T-helper 22 cell (primary cell): ENCODE data around the gene TRIM52.
"Not testable (repeated sequence)": the region's sequence is repeated elsewhere in the genome, so short reads cannot be mapped to it uniquely, and the experiment has no call there.

Experiments used
- DNase-seq: peaks from one replicate; pipeline ENCODE4 v3.0.0-alpha.2; 2020; ENCODE audit warnings: low read depth

Gene TRIM52

DNA sequence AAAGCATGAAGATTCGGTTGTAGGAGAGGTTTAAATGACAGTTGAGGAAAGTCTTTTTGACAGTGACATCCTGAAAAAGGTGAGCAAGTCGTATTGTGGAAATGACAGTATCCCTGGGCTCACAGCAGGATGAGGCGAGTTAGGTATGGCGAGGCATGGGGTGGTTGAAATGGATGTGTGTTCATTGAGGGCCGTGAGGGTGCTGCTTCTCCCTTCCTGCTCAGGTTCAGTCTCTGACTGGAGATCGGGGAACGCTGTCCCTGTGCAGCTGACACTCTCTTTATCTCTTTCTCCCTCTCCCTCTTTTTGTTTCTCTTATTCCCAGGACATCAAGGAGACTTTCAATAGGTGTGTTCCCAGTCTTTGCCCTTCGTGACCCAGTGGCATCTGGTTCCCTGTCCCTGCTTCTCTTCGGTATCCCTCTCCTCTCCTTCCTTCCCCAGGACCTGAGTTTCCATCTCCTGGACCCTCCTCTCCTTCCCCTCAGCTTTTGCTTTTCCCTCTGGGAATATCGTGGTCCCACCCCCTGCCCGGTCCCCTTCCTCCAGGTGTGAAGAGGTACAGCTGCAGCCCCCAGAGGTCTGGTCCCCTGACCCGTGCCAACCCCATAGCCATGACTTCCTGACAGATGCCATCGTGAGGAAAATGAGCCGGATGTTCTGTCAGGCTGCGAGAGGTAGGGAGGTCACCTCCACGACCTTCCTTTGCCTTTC lies 27.7 kb downstream of the TRIM52 start:
- no peak for DNase-seq

DNA sequence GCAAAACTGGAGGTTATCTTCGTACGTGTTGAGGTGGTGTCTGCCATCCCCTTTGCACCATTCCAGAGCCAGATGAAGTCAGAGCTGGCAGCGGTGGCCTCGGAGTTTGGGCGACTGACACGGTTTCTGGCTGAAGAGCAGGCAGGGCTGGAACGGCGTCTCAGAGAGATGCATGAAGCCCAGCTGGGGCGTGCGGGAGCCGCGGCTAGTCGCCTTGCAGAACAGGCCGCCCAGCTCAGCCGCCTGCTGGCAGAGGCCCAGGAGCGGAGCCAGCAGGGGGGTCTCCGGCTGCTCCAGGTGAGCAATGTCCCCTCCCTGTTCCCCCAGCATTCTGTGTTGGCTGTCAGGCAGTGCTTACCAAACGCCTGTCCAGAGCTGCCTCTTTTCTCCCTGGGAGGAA lies 28.4 kb downstream of the TRIM52 start:
- DNase-seq: no peak

DNA sequence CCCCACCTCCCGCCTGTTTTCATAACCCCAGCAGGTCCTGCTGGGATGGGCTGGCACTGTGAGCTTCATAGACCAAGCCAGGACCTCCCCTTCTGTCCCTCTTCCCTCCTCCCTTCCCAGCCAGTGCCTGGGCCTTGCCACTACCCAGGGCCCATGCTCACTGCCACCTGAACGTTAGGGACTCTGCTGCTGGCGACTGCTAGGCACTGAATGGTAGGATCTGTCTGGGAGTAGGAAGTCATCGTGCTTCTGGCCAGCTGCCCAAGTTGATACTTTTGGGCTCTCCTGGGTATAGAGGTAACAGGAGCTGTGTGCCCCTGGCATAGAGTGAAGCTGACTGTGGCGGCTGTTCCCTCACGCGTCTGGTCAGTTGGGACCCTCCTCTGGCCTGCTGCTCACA lies 29.5 kb downstream of the TRIM52 start:
- DNase-seq: no peak

DNA sequence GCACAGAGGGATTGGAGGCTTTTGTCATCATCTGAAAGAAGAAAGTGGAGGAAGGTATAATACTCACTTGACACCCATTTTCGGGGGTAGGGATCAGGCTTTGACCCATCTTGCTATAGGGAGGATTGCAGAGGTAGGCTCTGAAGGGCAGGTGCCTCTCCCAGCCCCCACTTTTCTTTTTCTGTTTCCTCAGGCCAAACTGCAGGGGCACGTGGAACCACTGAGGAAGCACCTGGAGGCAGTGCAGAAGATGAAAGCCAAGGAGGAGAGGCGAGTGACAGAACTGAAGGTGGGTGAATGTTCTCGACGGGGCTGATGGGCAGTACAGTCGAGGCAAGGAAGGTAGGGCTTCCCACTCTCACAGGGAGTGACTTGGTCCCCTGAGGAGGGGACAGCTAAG lies 30.4 kb downstream of the TRIM52 start:
- no peak for DNase-seq

DNA sequence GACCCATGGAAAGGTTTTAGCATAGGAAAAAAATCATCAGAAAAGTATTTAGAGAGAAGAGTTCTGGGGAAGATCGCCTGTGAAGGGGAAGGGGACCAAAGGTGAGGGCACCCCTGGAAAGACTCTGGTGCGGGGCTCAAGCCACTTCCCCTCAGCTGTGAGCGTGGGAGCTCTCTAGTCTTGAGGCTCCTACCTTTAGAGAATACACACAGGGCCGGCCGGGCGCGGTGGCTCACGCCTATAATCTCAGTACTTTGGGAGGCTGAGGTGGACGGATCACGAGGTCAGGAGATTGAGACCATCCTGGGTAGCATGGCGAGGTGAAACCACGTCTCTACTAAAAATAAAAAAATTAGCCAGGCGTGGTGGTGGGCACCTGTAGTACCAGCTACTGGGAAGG lies 30.9 kb downstream of the TRIM52 start:
- DNase-seq: no peak

DNA sequence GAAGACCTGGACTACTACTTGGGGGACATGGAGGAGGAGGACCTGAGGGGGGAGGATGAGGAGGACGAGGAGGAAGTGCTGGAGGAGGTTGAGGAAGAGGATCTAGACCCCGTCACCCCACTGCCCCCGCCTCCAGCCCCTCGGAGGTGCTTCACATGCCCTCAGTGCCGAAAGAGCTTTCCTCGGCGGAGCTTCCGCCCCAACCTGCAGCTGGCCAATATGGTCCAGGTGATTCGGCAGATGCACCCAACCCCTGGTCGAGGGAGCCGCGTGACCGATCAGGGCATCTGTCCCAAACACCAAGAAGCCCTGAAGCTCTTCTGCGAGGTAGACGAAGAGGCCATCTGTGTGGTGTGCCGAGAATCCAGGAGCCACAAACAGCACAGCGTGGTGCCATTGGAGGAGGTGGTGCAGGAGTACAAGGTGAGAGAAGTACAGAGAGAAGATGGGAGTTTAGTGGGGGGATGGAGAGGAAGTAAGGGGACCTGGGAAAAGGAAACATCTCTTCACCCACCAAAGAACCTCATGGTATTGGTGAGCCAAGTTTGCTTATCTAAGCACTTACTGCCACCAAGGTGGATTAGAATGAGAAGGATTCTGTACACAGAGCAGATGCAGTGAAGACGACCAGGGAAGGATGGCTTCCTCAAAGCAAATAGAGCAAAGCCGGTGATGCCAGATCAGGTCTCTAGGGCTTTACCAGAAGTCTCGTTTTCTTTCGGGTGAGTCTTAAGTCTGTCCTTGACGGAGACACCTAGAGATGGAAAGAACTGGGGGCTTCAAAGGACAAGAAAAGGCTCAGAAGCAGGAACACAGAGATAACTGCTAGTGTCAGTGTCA lies 36.3 kb downstream of the TRIM52 start:
- DNase-seq: peak; percentile 44

DNA sequence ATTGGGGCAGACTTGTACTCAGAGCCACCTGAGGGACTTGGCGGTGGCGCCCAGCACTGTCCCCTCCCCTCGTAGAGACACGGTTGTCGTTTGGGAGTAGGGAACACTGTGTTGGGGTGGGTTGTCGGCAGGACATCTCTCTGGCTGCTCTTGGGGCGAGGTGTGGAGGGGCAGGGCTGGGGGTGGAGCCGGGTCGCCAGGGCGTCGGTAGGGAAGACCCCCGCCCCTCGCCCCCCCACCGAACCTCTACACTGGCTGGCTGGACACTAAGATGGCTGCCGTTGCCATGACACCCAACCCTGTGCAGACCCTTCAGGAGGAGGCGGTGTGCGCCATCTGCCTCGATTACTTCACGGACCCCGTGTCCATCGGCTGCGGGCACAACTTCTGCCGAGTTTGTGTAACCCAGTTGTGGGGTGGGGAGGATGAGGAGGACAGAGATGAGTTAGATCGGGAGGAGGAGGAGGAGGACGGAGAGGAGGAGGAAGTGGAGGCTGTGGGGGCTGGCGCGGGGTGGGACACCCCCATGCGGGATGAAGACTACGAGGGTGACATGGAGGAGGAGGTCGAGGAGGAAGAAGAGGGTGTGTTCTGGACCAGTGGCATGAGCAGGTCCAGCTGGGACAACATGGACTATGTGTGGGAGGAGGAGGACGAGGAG lies 37.1 kb downstream of the TRIM52 start:
- DNase-seq: no peak

DNA sequence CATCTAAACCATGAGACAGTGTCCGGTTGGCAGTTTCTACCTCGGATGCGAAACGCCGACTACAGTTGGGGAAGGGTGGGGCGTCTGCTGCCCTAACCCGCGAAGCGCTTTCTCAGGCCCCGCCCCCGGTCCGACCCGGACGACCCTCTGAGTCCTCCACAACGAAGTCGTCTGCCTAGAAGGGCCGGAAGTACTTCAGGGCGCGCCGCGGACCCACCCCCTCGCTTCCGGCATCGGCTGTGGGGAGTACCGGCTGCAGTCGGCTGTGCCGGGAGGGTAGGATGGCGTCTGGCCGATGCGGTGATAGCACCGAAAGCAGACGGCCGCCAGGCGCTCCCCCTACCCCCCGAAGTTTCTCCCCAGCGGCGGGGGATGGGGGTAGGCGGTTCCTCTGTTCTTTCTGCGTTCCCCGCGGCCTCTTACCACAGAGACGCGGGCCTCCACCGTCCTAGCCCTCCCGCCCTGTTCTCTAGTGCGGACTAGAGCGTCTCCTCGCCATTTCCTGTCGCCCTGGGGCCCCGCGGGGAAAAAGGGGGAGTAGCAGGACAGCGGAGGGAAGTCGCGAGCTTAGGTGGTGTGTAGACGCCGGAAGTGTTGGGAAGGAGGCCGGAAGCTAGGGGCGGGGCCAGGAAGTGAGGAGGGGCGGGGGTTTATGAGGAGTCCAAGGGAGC lies 37.8 kb downstream of the TRIM52 start, which contains the start of gene TRIM41:
Gene TRIM41, plus strand, starts transcription at position 224 of the 671 bp plus-strand sequence. CDS start 719 bp downstream, outside the sequence.
- DNase-seq: peak; percentile 95

DNA sequence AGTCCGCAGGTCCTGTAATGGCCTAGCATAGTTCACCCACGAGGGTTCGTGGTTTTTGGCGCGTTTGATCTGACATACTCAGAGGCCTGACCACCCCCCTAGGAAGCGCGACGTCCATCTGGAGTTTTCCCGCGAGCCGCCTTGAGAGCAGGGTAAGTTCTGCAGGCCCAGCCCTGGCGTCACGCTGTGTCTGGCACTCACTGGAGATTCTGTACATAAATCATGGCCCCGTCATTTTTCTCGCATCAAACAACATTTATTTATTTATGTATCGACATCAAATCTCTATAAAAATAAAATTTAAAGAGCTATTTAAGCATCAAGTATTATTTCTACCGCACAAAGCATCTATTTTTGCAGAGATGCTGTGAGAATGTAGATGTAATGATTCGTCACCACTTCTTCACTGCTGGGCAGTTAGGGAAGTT lies 38.3 kb downstream of the TRIM52 start:
- peak; percentile 34 for DNase-seq

DNA sequence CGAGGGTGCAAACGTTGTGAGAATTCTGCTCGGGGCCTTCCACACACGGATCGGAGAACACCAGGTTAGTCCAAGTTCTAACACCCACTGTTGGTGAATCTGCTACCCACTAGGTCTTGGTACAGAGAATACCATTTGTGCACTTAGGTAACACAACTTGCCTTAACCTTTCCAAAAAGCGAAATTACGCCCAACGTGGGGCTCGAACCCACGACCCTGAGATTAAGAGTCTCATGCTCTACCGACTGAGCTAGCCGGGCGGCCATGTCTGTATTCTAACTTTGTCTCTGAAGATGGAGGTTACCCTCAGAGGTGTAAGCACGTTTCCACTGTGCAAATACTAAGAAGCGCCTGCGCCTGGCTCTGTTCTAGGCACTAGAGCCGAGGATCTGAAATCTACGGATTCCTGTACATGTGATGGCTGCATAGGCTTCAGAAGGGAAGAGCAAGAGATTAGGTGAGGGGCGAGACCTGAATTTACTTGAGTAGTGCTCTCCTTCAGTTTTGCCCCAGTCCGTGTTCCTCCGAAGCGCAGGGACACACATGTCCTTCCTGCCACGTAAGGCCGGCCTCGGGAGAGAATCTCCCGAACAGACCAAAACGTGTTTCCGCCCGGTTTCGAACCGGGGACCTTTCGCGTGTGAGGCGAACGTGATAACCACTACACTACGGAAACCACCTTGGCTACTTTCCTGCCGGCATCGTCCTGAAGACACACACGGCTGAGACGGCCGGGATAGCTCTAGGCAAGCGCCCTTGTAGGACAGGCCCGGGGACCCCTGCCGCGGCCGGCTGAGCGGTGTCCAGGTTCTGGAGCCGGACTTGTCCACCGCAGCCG lies 38.9 kb downstream of the TRIM52 start:
- peak; percentile 86 for DNase-seq

DNA sequence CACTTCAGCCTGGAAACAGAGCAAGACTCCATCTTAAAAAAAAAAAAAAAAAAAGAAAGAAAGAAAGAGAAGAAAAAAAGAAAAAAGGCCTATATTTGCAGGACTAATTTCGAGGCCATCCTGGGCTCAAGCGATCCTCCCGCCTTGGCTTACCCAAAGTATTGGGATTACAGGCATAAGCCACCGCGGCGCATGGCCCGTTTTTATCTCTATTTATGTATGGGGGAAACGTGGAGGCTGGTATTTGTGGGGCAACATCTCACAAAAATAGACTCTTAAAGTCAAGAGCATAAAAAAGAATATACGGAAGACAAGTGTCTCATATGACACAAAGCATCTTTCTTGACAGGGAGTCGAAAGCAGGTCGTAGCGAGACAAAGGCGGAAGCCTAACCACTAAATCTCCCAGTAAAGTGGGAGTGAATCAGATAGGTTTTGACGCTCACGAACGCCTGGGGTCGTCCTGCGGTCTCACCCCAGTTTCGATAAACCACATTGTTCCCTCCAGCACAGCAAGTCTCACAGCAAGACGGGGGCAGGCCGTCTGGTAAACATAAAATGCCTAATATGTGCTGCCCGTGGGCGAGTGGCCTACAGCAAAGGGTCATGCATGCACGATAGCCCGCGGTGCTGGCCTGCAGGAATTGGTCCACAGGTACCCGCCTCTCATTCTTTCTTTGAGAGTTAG lies 39.7 kb downstream of the TRIM52 start:
- peak; percentile 61 for DNase-seq

DNA sequence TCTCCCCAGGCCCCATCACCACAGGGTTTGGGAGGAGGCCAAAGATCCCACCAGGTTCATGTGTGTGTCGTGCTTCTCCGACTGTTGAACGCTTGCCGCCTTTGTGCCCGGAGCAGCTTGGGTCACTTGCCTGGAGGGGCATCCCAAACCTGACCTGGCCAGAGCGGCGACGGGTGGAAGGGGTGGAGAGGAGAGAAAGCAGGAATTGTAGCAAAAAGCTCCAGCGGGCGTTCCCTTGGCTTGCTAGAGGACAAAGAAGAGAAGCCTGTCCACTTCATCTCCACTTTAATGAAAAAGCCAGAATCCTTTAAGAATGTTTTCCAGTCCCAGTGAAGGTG lies 40.8 kb downstream of the TRIM52 start:
- no peak for DNase-seq

DNA sequence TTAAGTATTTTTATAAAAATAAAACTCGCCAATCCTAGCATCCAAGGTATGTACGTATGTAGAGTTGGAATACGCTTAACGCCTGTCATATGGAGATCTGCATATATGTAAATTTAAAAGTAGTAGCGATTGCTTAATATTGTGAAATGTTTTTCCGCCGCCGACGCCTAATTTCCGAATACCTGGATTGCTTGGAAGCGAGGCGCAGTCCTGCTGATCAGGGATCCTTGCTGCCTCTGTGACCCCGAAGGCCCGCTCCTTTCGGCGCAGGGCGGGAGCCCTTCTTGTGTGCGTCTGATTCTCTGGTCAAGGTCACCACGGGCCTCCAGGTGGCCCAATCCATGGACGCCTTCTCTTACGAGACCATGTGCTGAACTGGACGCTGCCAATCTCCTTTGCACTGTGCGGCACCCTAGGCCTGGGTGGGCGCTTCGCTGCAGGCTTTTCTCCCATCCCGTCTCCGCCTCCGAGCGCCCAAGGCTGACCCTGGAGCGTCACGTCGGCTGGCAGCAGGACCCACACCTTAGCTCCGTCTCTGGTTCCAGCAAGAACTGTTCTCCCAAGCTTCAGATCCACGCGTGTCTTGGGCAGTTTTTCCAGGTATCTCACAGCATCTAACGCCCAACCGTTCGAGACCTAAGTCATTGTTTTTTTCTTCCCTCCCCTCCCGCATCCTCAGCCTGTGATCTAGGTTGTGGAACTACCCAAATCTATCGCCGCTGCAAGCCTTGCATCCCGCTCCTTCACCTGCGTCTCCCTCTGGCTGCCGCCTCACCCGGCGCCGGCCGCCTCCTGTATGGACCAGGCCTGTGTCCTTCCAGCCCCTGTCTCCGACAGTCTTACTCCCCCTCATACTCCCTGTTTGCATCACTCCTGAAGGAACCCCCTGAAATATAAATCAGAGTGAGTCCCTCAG lies 41.4 kb downstream of the TRIM52 start:
- DNase-seq: no peak

DNA sequence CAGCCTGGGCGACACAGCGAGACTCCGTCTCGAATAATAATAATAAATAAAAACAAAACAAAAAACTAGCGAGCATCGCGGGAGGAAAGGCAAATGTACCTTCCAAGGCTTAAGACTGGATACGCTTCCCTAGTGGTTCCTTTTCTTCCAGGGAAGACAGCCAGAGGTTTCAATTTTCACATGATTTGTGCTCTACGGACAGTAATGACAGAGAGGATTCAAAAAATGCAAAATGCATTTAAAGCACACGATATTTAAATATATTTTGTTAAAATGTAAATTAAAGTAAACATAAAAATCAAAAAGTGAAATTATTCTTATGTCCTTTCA lies 42.2 kb downstream of the TRIM52 start:
- no peak for DNase-seq

DNA sequence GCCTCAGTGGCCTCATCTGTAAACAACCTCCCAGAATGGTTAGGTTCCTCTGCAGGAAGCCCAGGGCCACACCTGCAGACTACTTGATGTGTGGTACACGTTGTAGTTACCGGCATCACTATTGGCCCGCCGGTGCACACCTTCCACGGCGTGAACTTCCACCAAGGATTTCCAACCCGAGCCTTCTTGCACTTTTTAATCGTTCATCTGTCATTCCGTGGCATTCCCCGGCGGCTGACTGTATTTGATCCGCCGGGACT lies 43.2 kb downstream of the TRIM52 start:
- DNase-seq: peak; percentile 18

DNA sequence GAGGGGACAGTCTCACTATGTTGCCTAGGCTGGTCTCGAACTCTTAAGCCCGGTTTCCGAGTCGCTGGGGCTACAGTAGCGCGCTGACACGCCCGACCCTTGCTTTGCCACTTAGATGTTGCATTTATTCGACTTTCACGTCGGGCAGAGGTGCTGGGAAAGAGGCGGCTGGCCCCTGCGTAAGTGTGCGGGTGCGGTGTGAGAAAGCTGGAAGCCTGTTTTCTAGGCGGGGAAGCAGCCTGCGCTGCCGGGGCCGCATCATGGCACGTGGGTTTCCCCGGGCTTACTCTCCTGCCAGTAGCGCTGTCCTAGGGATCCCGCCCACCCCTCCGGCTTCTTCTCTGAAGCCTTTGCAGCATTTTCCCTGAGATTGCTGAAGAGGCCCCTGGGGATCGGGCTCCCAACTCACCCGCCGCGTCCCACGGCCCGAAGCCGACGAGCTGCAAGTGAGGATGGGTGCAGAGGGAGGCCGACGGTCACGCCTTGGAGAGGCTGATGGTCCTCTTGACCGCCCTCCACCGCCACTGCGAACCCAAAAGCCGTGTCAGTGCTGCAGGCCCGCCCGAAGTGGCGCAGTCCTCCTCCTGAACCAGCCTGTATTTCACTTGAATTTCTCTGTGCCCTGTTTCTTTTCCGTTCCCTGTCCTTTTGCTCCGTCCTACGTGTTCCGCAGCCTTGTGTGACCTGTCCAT lies 43.7 kb downstream of the TRIM52 start:
- peak; percentile 58 for DNase-seq

DNA sequence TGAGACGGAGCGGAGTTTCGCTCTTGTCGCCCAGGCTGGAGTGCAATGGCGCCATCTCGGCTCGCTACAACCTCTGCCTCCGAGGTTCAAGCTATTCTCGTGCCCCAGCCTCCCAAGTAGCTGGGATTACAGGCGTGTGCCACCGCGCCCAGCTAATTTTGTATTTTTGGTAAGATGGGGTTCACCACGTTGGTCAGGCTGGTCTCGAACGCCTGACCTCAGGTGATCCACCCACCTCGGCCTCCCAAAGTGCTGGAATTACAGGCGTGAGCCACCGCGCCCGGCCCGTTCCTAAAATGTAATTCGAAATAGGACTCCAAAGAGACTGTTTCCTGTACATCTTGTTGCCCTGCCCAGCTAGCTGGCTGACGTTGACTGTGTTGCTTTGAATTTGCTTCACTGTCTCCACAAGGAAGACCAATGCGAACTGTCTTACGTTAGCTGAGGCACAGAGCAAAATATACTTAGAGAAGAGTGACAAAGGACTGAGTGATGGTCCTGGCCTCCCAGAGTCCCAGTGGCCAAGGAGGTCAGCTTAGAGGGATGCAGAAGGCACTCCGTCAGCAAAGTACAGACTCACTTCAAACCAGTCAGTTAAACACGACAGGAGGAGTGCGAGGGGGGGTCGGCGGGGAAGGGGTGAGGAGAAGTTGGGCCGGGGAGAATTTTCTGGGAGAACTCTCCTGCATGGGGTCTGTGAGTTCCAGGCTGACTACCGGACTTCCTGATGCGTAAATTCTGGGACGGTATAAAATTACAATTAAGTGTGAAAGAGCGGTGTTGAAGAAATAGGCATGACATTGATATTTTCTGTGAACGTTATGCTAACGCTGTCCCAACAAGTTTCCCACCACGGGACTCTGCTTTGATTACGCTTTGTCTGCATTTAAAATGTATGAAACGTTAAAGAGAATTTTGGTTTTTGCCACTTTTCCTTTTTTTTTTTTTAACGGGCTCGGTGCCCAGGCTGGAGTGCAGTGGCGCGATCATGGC lies 44.6 kb downstream of the TRIM52 start:
- DNase-seq: no peak

DNA sequence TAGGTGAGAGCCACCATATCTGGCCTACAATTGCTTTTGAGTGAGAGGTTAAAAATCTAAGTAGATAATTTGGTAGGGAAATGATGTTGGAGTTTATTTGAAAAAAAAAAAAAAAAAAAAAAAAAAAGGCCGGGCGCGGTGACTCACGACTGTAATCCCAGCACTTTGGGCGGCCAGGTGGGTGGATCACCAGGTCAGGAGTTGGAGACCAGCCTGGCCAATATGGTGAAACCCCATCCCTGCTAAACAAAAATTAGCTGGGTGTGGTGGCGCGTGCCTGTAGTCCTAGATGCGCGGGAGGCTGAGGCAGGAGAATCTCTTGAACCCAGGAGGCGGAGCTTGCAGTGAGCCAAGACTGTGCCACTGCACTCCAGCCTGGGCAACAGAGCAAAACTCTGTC lies 46.7 kb downstream of the TRIM52 start:
- DNase-seq: not testable (repeated sequence)
